Epithelial cell of proximal tubule (primary cell): ENCODE data around the gene CREBZF. TPM values are rescaled to one million over a fixed set of nuclear protein-coding genes. Genes with fewer than 3 reads are reported as not detected.

Experiments
- DNase-seq: peaks from one replicate; pipeline ENCODE4 v3.0.0-alpha.2; 2011; ENCODE audit warnings: low read depth
- H3K4me3 ChIP-seq: 2 replicates; pipeline ENCODE4 v1.5.1; 2011; ENCODE audit warnings: low read depth, mild to moderate bottlenecking, low read length
- CTCF ChIP-seq: conservative IDR thresholded peaks from 2 replicates; pipeline ENCODE4 v1.5.1; 2012; ENCODE audit warnings: low read depth, mild to moderate bottlenecking, low read length
- total RNA-seq: library from RNA; depleted of rRNA; stranded (reverse); fragments of >200 nt; gene quantifications from 2 replicates; pipeline ENCODE4 v1.2.3, GENCODE V29; 2015

CREBZF gene
- total RNA-seq, 1 donor from 2014 or later, result 24.7 TPM

DNA sequence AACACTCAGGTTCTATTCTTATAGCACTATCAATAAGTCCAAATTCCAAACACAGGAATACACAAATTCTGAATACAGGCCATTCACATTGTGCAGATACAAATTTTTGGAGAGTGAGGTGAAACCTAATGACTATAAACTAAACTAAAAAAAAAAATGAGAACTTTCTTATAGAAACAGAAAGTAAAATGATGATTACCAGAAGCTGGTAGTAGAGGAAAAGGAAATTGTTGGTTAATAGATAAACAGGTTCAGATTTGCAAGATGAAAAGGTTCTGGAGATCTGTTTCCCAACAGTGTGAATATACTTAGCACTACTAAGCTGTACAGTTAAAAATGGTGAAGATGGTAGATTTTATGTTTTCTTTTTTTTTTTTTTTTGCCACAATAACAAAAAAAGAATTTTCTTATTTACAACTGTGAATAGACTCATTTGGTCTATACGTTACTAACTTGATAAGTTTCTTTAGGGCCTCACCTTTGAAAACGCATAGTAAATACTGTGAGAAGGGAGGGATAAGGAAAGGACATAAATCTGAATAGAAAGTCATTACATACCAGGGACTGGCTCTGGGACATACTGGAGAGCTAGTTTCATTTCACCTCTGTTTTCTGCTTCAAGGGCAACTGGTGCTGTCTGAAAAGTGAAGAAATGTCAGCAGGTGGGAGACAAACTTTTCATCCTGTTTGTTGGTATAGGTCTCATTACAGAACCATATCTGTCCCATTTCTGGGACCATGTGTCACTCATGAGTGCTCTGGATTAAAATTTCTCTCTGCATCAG lies 35.2 kb upstream of the CREBZF start:
- H3K4me3 ChIP-seq, result no peak overlapping the region
- DNase-seq, result no peak
- no peak for TF ChIP-seq CTCF

GRCh38 chr11:85698195-85698594 lies 33.3 kb upstream of the CREBZF start:
- H3K4me3 ChIP-seq, result no peak overlapping the region
- no peak for TF ChIP-seq CTCF
- no peak for DNase-seq

GRCh38 chr11:85697747-85698146 lies 32.8 kb upstream of the CREBZF start:
- DNase-seq, result no peak
- TF ChIP-seq CTCF, result no peak
- no peak overlapping the region for H3K4me3 ChIP-seq

DNA sequence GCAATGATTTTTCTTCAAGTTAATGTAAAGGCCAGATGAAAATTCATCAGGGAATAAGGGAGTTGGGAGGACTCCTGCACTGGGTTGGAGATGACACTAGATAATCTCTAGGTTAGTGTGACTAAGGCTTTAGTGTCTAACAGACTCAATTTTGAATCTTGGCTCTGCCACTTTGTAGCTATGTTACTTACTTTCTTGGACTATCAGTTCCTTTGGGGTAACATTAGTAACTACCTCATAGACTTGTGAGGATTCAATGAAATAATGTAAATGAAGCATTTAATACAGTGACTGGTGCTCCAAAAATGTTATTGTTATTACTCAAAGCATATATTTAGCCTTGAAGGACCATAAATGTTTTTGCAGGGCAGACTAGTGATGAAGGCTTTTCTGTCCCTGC lies 30.6 kb upstream of the CREBZF start:
- no peak for TF ChIP-seq CTCF
- H3K4me3 ChIP-seq, result no peak overlapping the region
- DNase-seq, result no peak

- DNase-seq, result no peak
- H3K4me3 ChIP-seq, result no peak overlapping the region
- peak; percentile 59 for TF ChIP-seq CTCF
Measured at GRCh38 chr11:85694385-85694980, 29.6 kb upstream of the CREBZF start.

DNA sequence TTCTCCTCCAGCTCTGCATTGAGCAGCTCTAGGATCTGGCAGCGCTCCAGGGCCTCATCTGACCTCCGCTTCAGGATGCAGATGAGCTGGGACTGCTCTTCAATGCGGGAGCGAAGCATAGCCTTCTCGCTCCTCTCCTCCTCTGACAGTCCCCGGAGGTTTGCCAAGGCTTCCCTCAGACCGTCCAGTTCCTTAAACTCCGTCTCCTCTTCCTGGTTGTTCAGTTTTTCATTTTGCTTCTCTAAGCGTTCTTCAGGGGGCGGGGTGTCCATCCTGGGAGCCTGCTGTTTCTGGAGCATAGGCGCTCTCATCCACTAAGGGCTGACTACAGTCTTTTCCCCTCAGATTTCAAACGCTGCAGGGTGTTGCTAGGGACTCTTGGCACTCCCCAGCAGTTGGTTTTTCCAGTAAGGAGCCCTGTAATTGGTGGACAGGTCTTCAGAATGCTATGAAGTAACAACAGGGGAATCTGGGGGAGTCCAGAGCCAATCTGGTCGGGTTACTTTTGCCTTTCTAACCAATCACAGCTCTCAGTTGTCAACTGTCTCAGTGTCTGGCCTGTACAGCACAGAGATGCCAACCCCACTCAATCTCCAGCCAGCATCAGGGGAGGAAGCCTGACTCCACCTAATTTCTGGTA lies 21.0 kb upstream of the CREBZF start, which contains the start of gene CCDC89:
Gene CCDC89 (minus strand): TSS at position 376 of the 640 bp plus-strand sequence. CDS start 65 bp downstream, at position 311.
- H3K4me3 ChIP-seq, result peak within 1 kb of the TSS; percentile 56
- DNase-seq, result peak; percentile 93
- no peak for TF ChIP-seq CTCF
